NCI-H446 (cell line): Measurements from ENCODE around the gene RASSF8.
"Not testable (repeated sequence)": the region's sequence is repeated elsewhere in the genome, so short reads cannot be mapped to it uniquely, and the experiment has no call there.

Experiments
- DNase-seq, 2 experiments: peaks; one replicate each; lab custom pipeline; 2025; lab: John Stamatoyannopoulos, UW

The RASSF8 gene

DNA sequence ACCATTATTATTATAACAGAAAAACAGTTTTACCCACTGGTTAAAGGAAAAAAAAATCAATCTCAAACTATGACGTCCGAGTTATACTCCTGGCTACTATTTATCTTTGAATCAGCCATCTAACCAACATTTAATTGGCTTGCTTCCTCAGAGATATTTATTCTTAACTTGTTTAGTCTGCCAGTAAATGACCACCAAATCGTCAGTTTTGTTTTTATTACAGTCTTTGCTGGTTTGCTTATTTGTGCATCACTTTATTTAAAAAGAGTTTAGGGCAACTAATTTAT, 71.2 kb downstream of the RASSF8 start:
- DNase-seq = no peak

DNA sequence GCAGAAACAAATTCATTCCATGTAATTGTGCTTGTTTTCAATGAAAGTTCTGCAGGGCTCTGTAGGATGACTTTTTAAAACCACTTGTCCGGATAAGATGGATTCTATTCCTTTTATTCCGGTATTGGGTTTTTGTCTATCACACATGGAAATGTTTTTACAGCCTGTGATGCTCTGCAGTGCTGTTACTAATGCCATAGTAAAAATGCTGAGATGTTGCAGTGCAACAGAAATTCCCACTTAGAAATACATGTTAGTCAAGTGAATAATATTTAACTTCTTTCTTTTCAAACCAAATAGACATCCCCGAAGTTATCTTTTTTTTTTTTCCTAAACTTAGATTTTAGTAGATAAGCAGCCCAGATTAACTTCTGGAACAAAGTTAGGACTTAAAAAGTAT, 71.9 kb downstream of the RASSF8 start:
- DNase-seq = no peak

DNA sequence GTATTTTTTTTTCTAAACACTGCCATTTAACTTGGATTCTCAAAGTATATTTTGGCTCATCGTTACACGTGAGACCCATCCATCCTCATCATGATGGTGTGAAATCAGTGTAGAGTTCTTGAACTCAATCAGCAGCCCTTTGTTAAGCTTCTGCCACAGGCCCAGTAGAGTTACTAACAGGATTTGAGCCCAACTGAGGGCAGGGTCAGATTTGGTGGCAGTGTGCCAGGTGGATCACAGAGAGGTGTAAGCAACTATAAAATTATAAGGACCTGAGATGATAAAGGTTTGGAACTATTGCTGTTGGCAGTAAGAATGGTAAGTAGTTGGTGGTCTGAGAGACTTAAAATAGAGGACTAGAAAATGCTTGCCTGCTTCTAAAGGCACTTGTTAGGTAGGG, 72.8 kb downstream of the RASSF8 start:
- no peak for DNase-seq

DNA sequence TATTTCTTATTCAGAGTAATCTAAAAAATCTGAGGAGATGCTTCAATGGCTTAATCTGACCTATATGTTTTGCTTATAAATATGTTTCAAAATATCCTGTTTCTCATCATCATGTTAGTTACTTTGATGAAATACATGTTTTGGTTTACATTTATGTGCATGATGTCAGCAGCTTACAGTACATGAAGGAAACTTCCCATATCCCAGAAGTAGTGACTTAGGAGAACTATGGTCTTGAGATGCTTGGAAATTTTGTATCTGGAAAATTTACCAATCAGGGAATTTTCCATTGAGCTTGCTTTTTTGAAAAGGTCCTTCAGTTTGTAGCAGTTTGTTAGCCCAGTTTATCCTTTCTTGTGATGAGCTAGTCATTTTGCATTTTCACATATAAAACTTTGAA, 73.3 kb downstream of the RASSF8 start:
- no peak for DNase-seq

DNA sequence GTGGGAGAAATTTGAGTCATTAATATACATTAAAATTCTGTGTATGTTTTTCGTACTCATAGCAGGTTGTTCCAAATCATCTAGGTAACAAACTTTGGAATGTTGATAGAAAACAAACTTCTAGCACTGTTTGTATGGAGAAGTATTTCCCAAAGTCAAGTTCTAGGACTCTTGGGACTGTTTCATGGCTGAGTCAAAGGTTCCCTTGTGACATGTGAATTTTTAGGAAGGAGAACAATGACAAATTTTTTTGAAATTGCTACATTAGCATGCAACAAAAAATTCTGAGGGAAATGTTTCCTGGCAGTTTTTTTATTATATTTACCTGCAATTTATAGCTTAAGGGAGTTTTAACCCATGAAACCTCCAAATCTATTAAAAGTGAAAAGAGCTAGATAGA, 73.8 kb downstream of the RASSF8 start:
- no peak for DNase-seq

DNA sequence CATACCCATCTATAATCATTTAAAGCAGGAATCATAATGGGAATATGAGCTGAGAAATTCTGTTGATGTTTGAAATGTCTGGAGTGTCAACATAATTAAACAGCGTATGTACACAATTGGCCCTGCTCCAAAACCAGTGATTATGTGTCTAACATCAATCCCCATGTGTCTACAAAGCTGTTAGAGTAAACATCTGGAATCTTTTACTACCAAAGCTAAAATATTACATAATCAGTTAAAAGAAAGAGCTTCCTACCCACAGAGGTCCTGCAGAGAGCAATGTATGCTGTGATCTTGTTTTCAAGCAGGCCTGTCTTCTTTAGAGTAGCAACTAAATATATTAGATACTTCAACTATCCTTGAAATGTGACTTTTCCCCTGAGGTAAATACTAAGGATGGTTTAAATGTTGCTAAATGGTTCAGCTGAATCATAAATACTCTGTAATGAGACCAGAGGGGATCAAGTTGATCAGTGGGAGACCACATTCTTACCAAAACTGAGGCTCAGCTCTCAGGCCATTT, 74.3 kb downstream of the RASSF8 start:
- DNase-seq = no peak

DNA sequence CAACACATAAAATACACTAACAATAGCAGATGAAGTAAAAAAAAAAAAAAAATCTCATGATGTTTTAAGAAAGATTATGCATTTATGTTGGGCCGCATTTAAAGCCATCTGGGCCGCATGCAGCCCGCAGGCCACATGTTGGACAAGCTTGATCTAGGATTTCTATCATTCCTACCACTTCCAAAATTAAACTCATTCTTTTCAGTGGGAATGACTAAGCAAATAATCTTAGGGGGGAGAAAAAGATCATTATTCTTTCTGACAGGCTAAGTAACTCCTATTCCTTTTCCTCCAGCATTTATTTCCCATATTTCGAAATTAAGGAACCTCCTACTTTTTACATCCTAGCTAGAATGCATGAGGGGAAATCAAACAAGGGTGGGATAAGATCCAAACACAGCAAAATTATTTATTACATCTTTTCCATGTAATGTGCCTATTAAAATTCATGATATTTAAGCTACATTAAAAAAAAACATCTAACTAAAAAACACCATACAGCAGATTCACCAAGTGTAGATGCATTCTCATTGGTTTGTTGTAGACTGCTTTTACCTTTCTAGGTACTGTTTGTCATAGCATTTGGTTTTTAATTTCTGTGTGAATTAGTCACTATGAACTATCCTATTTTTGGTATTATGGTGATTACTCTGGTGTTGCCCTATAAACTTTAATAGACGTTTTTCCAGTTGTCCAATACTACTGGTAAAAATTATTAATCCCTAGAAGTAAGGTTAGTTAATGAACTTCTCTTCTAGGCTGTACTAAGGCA, 76.1 kb downstream of the RASSF8 start:
- DNase-seq = no peak

DNA sequence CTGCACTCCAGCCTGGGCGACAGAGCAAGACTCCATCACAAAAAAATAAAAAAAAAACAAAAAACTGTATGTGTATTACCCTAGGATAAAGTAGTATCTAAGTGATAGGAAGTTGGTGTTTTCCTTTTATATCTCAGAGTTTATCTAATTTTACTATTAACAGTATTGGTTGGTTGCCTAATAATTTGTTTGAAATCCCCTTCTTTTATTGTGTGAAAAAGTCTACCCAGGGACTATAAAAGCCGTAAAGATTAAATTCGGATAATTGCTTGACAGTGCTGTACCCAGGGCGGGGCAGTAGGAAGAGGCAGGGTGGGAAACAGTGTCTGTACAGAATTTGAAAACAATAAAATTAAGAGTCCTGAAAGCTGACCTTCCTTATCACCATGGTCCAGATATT, 78.4 kb downstream of the RASSF8 start:
- DNase-seq = no peak

DNA sequence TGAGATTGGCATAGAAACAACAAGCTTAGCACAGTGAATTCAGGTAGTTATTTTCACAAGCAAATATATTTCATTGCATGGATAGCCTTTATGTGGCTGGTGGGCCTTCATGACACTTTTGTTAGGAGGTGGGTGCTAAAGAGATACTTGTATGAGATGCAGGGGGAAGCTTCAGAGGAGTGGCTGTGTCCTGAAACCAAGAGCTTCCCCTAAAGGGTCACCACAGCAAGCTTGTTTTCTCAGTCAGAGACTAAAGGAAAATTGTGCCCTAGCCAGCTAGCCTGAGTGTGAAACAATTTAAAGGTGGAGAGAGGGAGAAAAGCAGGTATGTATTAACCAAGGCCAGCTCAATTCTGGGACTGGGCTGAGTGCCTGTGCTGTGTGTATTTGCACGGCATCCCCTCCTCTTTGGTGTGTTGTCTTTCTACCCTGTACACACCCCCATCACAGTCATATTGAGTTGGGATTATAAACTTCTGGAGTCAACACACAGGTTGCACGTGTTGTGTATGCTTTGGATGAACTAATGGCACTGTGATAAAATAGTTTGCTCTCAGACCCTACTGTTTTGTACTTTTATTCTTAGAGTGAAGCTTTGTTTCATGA, 79.2 kb downstream of the RASSF8 start:
- no peak for DNase-seq

DNA sequence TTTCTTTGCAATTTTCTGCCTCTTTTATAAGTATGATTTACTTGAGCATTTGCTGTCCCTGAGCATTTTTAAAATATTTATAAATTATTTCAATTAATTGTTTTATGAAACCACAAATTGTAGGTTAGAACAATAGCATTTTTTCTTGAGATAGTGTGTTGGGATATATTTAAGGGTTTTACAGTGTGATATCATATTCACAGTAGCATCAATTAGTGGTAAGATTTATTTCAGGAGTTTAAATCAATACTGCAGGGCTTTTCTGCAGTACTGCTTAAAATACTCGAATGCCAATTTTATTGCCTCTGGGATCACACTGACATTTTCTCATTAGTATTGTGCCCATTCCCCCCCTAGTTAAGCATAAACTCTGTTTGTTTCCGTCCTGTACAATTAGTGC, 84.2 kb downstream of the RASSF8 start:
- no peak for DNase-seq

DNA sequence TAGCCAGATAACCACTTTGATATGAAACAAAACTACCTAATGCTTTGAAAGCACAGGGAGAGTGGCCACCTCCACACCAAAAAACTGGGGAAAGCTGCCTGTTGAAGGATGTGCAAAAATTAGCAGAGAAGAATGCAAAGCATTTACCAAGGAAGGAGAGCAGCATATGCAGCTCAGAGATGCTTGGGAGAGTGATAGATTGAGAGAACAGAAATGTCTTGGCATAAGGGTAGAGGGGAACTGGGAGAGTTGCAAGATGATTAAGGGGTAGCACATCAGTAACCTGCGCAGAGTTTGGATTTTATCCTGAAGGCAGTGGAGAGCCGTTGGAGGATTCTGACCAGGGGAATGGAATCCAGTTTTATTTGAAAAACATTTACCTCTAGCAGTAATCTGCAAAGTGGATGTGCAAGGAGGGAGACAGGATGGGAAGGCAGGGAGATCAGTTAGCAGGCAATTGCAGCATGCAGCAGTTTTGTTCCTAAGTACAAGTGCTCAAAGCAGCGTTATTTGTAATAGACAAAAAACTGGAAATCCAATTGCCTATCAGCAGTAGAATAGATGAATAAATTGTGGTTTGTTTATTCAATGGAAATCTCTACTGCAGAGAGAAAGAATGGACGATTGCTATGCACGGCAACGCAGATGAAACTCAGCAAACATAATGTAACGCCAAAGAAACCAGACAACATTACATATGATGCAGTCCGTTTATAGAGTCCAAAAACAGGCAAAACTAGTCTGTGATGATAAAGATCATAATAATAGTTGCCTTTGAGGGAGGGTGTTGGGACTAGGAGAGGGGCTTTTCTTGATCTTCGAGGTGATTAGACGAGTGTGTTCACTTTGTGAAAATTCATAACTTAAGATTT, 84.9 kb downstream of the RASSF8 start:
- DNase-seq = no peak

DNA sequence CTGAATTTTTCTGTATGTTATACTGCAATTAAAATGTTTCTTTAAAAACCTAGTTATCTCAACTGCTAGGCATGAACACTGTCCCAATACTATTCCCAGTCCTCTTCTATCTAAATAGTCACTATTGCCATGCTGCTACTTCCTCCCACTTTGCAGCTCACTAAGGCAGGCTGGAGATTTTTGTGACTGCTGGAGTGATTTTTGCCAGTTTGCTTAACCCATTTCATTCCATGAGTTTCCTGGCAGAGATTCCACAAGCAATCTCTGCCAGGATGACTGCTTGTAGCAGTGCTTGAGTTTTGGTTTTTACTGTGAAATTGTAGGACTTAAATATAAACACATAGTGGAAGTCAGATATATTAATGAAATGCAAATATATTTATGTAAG, 85.5 kb downstream of the RASSF8 start:
- DNase-seq = peak in 1 of 2 experiments; percentile 4

DNA sequence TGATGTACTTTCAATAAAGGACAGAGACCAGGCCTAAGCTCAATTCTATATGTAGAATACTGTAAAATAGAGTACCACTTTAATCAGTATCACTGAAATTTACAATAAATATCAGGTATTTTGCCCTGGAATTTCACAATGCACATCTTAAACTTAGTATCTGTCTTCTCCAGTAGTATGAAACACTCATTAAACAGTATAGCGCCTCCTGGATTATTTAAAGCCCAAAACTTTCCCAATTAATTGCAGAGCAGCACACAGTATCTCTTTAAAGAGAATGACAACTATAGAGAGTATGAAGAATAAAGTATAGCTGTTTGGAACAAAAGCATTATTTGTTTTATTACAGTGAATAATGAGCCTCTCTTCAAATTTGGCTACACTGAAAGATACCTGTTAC, 86.1 kb downstream of the RASSF8 start:
- no peak for DNase-seq

DNA sequence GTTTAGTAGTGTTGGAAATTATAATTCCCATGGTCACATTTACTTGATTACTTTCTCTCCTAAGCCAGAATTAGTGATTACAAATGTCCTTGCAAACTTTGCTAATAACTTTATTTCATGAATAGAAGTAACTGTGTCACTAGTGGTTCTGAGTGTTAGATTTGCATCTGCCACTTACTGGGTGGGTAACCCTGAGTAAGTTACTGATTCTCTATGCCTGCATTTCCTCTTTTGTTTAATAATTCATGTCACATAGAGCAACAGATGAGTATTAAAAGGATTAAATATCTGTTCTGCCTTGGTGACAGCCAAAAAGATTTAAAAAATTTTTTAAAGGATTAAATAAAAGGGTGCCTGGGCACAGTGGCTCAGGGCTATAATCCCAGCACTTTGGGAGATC, 87.7 kb downstream of the RASSF8 start:
- DNase-seq = no peak

DNA sequence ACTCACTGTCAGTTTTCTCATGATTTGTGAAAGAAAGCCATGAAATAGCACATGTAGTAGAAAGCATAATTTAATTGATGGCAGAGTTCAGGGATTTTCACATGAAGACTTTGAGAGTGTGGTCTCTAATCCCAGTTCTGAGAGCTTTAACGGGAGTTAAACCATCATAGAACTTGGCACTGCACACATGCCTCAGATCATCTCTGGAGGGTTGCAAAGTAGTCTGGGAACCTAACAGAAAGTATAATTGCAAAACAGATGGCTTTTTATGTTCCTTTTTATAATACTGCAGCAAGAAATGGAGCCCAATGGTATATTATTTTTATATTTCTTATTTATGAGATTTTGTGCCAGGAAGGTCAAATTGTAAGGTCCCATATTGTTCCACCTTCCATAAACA, 88.4 kb downstream of the RASSF8 start:
- DNase-seq = no peak

DNA sequence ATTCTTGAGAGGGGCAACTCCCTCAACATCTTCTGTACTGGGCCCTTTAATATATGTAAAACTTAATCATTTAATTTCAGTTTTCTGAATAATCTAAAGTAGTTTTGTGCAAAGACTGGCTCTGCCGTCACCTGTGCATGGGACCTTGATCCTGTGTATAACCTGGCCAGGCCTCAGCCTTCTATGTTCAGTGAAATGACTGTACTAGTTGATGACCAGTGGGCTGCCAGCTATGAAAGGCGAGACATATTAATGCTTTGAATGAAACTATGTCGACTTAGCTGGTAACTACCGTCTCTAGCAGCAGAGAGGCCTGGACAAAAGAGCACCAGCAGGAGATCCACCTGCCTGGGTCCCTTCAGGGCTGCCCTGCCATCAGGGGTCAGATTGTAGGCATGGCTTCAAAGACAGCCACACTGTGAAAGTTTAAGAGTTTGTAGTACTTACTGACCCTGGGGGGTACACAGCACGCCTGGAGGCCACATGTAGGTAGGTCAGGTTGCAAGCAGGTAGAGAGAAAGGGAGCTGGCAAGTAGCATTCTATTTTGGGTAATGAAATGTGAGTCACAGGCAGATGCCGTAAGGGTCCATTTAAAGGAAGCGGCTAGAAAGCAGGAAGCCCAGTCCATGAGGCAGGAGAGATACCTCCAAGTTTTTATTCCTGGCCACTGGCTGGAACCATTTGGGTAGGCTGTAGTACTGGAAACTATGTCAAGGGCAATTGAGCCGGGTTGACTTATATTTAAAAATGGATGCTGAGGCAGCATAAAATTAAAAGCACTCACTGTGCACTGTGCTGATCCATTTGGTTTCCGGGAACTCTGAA, 89.1 kb downstream of the RASSF8 start:
- no peak for DNase-seq

DNA sequence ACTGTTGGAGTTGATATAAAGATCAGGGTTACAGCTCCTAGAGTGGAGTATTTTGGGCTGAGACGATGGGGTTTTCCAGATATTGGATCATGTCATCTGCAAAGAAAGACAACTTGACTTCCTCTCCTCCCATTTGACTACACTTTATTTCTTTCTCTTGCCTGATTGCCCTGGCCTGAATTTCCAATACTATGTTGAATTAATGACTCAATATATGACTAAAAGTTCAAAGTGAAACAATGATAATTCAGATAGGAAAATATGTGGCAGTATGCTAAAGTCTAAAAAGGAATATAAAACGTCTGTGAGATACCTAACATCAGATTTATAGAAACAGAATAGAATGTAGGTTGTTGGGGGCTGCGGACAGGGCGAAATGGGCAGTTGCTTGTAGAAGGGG, 94.2 kb downstream of the RASSF8 start:
- no peak for DNase-seq

DNA sequence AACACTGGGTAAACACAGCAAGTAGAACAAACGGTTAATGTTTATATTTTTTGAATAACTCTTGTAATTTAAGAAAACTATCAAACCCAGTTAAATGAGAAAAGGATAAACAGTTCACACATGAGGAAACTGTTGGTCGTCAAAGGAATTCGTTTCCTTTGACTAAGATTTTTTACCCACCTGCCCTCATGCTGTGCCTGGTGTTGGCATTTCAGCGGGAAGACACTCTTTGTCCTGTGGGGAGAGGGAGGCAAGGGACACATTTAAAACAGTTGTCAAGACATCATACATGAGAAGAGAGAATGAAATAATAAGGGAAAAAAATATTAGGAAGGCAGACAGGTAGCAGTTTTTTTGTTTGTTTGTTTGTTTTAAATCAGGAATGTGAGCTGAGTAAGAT, 95.9 kb downstream of the RASSF8 start:
- no peak for DNase-seq

DNA sequence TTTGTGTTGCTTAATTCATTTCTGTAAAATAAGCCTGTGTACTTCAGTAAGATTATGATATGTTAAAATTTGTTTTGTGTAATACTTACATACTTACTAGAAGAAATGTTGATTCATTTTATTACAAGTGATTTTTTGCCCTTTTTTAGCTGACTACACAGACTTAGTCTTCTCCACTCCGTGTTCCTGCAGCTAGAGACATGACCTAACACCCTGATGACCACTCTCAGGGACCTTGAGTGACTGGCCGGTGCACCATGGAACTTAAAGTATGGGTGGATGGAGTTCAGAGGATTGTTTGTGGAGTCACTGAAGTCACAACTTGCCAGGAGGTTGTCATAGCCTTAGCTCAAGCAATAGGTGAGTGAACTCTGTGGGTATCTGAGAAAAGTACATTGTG, 96.6 kb downstream of the RASSF8 start:
- DNase-seq = no peak

DNA sequence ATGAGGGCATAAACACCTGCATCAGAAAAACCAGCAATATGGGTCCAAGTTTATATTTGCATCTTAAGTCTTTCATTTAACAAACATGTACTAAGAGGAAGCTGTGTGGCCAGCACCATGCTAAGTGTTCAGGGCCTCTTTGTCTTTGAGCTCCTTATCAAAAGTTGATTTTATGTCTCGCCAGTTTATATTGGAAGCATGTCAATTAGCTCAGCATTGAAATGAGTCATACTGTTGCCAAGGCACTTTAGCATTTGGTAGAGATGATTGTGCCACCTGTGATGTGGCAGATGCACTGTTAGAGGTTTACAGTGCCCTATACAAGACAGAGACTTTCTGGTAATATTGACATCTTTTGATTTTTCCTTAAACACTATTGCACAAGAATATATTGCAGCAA, 97.9 kb downstream of the RASSF8 start:
- DNase-seq = peak in 1 of 2 experiments; percentile 4

DNA sequence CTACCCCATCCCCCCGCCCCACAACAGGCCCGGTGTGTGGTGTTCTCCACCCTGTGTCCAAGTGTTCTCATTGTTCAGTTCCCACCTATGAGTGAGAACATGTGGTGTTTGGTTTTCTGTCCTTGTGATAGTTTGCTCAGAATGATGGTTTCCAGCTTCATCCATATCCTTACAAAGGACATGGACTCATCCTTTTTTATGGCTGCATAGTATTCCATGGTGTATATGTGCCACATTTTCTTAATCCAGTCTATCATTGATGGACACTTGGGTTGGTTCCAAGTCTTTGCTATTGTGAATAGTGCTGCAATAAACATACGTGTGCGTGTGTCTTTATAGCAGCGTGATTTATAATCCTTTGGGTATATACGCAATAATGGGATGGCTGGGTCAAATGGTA, 98.8 kb downstream of the RASSF8 start:
- not testable (repeated sequence) for DNase-seq

DNA sequence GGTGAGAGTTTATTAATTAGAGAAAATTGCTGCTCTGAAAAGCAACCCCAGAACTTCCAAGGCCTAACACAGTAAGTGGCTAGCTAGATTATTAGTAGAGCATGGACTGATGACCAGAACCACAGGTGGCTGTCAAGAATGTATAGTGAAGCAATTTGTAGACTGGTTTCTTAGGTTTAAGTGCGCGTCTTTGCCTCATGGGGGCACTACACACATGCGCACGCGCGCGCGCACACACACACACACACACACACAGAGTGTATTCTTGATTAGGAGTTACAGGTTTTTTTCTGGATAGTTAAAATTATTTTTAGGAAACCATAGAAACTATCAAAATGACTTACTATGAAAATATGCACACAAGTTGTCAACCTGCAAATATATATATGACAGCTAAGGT, 99.8 kb downstream of the RASSF8 start:
- DNase-seq = peak in 1 of 2 experiments; percentile 12
